WTC11 (cell line): ENCODE data around the gene ZDHHC14. TPM values are rescaled to one million over a fixed set of nuclear protein-coding genes. Genes with fewer than 3 reads are reported as not detected.

Experiments used
- ATAC-seq: fragments of 200-7000 bp; cut with Tn5 transposase; 2 replicates; pipeline ENCODE4 v1.10.0; 2021; ENCODE audit warnings: mild to moderate bottlenecking, moderate library complexity
- CTCF ChIA-PET: fragments of 300-600 bp; sonication (Branson Sonifier 250); formaldehyde crosslinking; loops from one replicate; lab custom pipeline; 2021; ENCODE audit warnings: antibody characterized with exemption; lab: Charles Lee
- POLR2A ChIA-PET: fragments of 350-600 bp; sonication (Branson Sonifier 250); formaldehyde crosslinking; loops from one replicate; lab custom pipeline; 2021; ENCODE audit warnings: antibody characterized with exemption; lab: Charles Lee
- DNase-seq: peaks from one replicate; pipeline ENCODE4 v3.0.0; 2021; ENCODE audit warnings: low spot score
- H3K27ac Mint-ChIP-seq: 2 replicates; pipeline ENCODE4 v1.8.0; 2021; ENCODE audit warnings: mixed read lengths
- H3K27me3 Mint-ChIP-seq: 2 replicates; pipeline ENCODE4 v1.8.0; 2021; ENCODE audit warnings: low read depth, mild to moderate bottlenecking, moderate library complexity, mixed read lengths
- H3K36me3 Mint-ChIP-seq: 2 replicates; pipeline ENCODE4 v1.8.0; 2021; ENCODE audit warnings: mixed read lengths
- H3K4me1 Mint-ChIP-seq: 2 replicates; pipeline ENCODE4 v1.8.0; 2022; ENCODE audit warnings: mixed read lengths
- H3K4me3 Mint-ChIP-seq: 2 replicates; pipeline ENCODE4 v1.8.0; 2021; ENCODE audit warnings: mild to moderate bottlenecking, moderate library complexity, mixed read lengths
- H3K9me3 Mint-ChIP-seq: 2 replicates; pipeline ENCODE4 v1.8.0; 2021; ENCODE audit warnings: mixed read lengths
- ATF3 ChIP-seq: sonication (generic); formaldehyde crosslinking; conservative IDR thresholded peaks from 2 replicates; pipeline ENCODE4 v1.8.1; 2022; ENCODE audit warnings: mild to moderate bottlenecking, missing genetic modification reagents
- CTCF ChIP-seq: fragments of 200-600 bp; IDR thresholded peaks from 2 replicates; pipeline ENCODE4 v1.8.0; 2022; ENCODE audit warnings: antibody characterized with exemption
- FOXJ3 ChIP-seq: sonication (generic); formaldehyde crosslinking; IDR thresholded peaks from 2 replicates; pipeline ENCODE4 v1.9.0; 2021; ENCODE audit warnings: missing genetic modification reagents, mild to moderate bottlenecking, borderline replicate concordance
- FOXP1 ChIP-seq: sonication (generic); formaldehyde crosslinking; IDR thresholded peaks from 2 replicates; pipeline ENCODE4 v1.8.0; 2022; ENCODE audit warnings: missing genetic modification reagents, mild to moderate bottlenecking, moderate library complexity, borderline replicate concordance
- GABPB1 ChIP-seq: sonication (generic); formaldehyde crosslinking; IDR thresholded peaks from 2 replicates; pipeline ENCODE4 v1.8.1; 2023; ENCODE audit warnings: mild to moderate bottlenecking, missing genetic modification reagents
- SMAD4 ChIP-seq: sonication (generic); formaldehyde crosslinking; IDR thresholded peaks from 2 replicates; pipeline ENCODE4 v1.8.0; 2022; ENCODE audit warnings: mild to moderate bottlenecking, missing genetic modification reagents
- USF1 ChIP-seq: sonication (generic); formaldehyde crosslinking; IDR thresholded peaks from 2 replicates; pipeline ENCODE4 v1.8.0; 2022; ENCODE audit warnings: mild to moderate bottlenecking, missing genetic modification reagents
- ZBTB43 ChIP-seq: sonication (generic); formaldehyde crosslinking; IDR thresholded peaks from 2 replicates; pipeline ENCODE4 v1.8.1; 2023; ENCODE audit warnings: mild to moderate bottlenecking, missing genetic modification reagents
- ZMAT4 ChIP-seq: fragments of 250-450 bp; sonication (Bioruptor Pico); IDR thresholded peaks from 2 replicates; pipeline ENCODE4 v1.9.0; 2021; ENCODE audit warnings: mild to moderate bottlenecking
- ZNF121 ChIP-seq: sonication (generic); formaldehyde crosslinking; IDR thresholded peaks from 2 replicates; pipeline ENCODE4 v1.8.0; 2023; ENCODE audit warnings: missing genetic modification reagents
- ZNF512 ChIP-seq: sonication (generic); formaldehyde crosslinking; IDR thresholded peaks from 2 replicates; pipeline ENCODE4 v1.8.1; 2022; ENCODE audit warnings: missing genetic modification reagents, borderline replicate concordance
- total RNA-seq: library from RNA; stranded (reverse); gene quantifications from 3 replicates; pipeline ENCODE4 v1.2.3, GENCODE V29; 2021
- TF ChIP-seq, protein P1 (sequence below): sonication (generic); formaldehyde crosslinking; IDR thresholded peaks from 2 replicates; pipeline ENCODE4 v1.8.1; 2023; ENCODE audit warnings: mild to moderate bottlenecking, missing genetic modification reagents, moderate library complexity
- TF ChIP-seq, protein P2 (sequence below): fragments of 250-450 bp; sonication (Bioruptor Pico); IDR thresholded peaks from 2 replicates; pipeline ENCODE4 v1.9.0; 2021; ENCODE audit warnings: mild to moderate bottlenecking, borderline replicate concordance

The ZDHHC14 gene
- total RNA-seq, 1 experiment from 2014 or later, result 6.6 TPM

GRCh38 chr6:157443066-157443800 is 62.2 kb downstream of the ZDHHC14 start (continued):
- TF ChIP-seq, protein P1, sequence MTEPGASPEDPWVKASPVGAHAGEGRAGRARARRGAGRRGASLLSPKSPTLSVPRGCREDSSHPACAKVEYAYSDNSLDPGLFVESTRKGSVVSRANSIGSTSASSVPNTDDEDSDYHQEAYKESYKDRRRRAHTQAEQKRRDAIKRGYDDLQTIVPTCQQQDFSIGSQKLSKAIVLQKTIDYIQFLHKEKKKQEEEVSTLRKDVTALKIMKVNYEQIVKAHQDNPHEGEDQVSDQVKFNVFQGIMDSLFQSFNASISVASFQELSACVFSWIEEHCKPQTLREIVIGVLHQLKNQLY, result no peak
- TF ChIP-seq ZMAT4 (CRISPR knock-in tag), result no peak
- TF ChIP-seq GABPB1 (CRISPR knock-in tag), result no peak
- no peak for TF ChIP-seq ATF3 (CRISPR knock-in tag)
- TF ChIP-seq, all 79 proteins: peak for 0

- TF ChIP-seq CTCF (no peak), ZNF512 (CRISPR knock-in tag) (no peak), USF1 (CRISPR knock-in tag) (no peak), FOXP1 (no peak)
- TF ChIP-seq, protein P2, sequence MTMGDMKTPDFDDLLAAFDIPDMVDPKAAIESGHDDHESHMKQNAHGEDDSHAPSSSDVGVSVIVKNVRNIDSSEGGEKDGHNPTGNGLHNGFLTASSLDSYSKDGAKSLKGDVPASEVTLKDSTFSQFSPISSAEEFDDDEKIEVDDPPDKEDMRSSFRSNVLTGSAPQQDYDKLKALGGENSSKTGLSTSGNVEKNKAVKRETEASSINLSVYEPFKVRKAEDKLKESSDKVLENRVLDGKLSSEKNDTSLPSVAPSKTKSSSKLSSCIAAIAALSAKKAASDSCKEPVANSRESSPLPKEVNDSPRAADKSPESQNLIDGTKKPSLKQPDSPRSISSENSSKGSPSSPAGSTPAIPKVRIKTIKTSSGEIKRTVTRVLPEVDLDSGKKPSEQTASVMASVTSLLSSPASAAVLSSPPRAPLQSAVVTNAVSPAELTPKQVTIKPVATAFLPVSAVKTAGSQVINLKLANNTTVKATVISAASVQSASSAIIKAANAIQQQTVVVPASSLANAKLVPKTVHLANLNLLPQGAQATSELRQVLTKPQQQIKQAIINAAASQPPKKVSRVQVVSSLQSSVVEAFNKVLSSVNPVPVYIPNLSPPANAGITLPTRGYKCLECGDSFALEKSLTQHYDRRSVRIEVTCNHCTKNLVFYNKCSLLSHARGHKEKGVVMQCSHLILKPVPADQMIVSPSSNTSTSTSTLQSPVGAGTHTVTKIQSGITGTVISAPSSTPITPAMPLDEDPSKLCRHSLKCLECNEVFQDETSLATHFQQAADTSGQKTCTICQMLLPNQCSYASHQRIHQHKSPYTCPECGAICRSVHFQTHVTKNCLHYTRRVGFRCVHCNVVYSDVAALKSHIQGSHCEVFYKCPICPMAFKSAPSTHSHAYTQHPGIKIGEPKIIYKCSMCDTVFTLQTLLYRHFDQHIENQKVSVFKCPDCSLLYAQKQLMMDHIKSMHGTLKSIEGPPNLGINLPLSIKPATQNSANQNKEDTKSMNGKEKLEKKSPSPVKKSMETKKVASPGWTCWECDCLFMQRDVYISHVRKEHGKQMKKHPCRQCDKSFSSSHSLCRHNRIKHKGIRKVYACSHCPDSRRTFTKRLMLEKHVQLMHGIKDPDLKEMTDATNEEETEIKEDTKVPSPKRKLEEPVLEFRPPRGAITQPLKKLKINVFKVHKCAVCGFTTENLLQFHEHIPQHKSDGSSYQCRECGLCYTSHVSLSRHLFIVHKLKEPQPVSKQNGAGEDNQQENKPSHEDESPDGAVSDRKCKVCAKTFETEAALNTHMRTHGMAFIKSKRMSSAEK, result no peak
- Mint-ChIP-seq H3K4me1 (peaks cover 6% of the 10 kb centered on the region), H3K4me3 (no peak overlapping the region), H3K9me3 (peaks cover 2% of the 10 kb centered on the region; the same call in 1 of the 2 replicates), H3K36me3 (no peaks in the 10 kb centered on the region; the same call in 1 of the 2 replicates), H3K27me3 (no peaks in the 10 kb centered on the region), H3K27ac (no peak overlapping the region)
- no peak for DNase-seq
- ChIA-PET CTCF (no interaction called here), POLR2A (no interaction called here)
- ATAC-seq, result no peak
Observed at GRCh38 chr6:157445277-157446009, 64.5 kb downstream of the ZDHHC14 start.

DNA sequence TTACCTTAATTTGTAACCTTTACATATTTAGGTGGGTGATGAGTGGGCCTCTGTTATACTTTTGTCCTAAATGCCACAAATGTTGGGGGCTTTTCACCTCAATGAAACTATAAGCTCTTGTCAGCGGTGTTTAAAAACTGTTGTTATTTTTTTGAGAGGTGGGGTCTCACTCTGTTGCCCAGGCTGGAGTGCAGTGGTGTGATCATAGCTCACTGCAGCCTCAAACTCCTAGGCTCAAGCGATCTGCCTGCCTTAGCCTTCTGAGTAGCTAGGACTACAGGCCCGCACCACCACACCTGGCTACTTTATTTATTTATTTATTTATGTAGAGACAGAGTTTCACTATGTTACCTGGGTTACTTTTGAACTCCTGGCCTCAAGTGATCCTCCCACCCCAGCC is 66.7 kb downstream of the ZDHHC14 start:
- DNase-seq, result no peak
- CTCF ChIA-PET, result no interaction called here
- POLR2A ChIA-PET, result no interaction called here
- TF ChIP-seq SMAD4 (CRISPR knock-in tag), result no peak
- TF ChIP-seq ZNF121 (CRISPR knock-in tag), result no peak
- no peak for TF ChIP-seq ZBTB43 (CRISPR knock-in tag)
- no peak for TF ChIP-seq FOXJ3 (CRISPR knock-in tag)
- no peak overlapping the region for H3K27ac Mint-ChIP-seq
- H3K4me3 Mint-ChIP-seq, result no peak overlapping the region
- H3K36me3 Mint-ChIP-seq, result no peaks in the 10 kb centered on the region; the same call in 1 of the 2 replicates
- no peaks in the 10 kb centered on the region for H3K27me3 Mint-ChIP-seq
- ATAC-seq, result no peak
- no peaks in the 10 kb centered on the region for H3K9me3 Mint-ChIP-seq
- H3K4me1 Mint-ChIP-seq, result peaks cover 6% of the 10 kb centered on the region
